ENCODE measurements around the gene MAFG. TPM values are rescaled to one million over a fixed set of nuclear protein-coding genes. Genes with fewer than 3 reads are reported as not detected.

The MAFG gene
- total RNA-seq, 2 donors from 2014 or later: 8.3 to 14.5 TPM

GRCh38 chr17:81898029-81898866, 29.3 kb downstream of the MAFG start:
- intact Hi-C loops (cut with DNase I): no loop called here
- DNase-seq: no peak
- Histone ChIP-seq H3K27ac (no peak overlapping the region), H3K4me3 (no peak overlapping the region), H3K9me3 (no peaks in the 10 kb centered on the region), H3K4me1 (peaks cover 18% of the 10 kb centered on the region), H3K27me3 (no peaks in the 10 kb centered on the region), H3K36me3 (replicated peaks in 1 of 2; ENCODE audit: insufficient read depth in 1 of 2, low read depth in 2 of 2) (peaks cover 4% of the 10 kb centered on the region in 2 donors)
- WGBS, 2 donors: 88 to 93% methylated on average over 18 to 19 of the region's 19 CpGs
- ATAC-seq: no peak
- TF ChIP-seq CTCF (IDR thresholded peaks at IDR 0.05) (no peak), POLR2A (IDR thresholded peaks at IDR 0.05) (no peak)

DNA sequence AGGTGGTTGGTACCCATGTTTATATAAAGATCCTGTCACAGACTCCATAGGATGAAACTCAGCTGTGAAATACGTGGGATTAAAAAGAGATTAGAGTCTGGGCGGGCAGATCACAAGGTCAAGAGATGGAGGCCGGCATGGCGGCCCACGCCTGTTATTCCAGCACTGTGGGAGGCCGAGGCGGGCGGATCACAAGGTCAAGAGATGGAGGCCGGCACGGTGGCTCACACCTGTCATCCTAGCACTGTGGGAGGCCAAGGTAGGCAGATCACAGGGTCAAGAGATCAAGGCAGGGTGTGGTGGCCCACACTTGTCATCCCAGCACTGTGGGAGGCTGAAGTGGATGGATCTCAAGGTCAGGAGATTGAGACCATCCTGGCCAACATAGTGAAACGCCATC, 32.1 kb downstream of the MAFG start:
- no peak overlapping the region for H3K27ac ChIP-seq
- intact Hi-C loops (cut with DNase I): no loop called here
- DNase-seq (no peak), ATAC-seq (no peak)
- peaks cover 4% of the 10 kb centered on the region in 2 donors for H3K36me3 ChIP-seq (replicated peaks in 1 of 2; ENCODE audit: insufficient read depth in 1 of 2, low read depth in 2 of 2)
- no peaks in the 10 kb centered on the region for H3K9me3 ChIP-seq
- 85 to 89% methylated on average over 11 of the region's 11 CpGs for WGBS, 2 donors
- H3K4me3 ChIP-seq: no peak overlapping the region
- no peaks in the 10 kb centered on the region for H3K27me3 ChIP-seq
- peaks cover 16% of the 10 kb centered on the region for H3K4me1 ChIP-seq
- TF ChIP-seq CTCF (IDR thresholded peaks at IDR 0.05): no peak
- TF ChIP-seq POLR2A (IDR thresholded peaks at IDR 0.05): no peak

- H3K4me1 ChIP-seq: peaks cover 26% of the 10 kb centered on the region
- intact Hi-C loops (cut with DNase I): no loop called here
- no peak for TF ChIP-seq POLR2A (IDR thresholded peaks at IDR 0.05)
- no peak for TF ChIP-seq CTCF (IDR thresholded peaks at IDR 0.05)
- 0 to 1% methylated on average over 1 to 40 of the region's 40 CpGs for WGBS, 2 donors
- DNase-seq (no peak), ATAC-seq (no peak)
- no peaks in the 10 kb centered on the region for H3K9me3 ChIP-seq
- peak overlapping the region; percentile 31 to 85 for H3K4me3 ChIP-seq
- no peaks in the 10 kb centered on the region for H3K27me3 ChIP-seq
- peaks cover 6 to 13% of the 10 kb centered on the region in 2 donors for H3K36me3 ChIP-seq (replicated peaks in 1 of 2; ENCODE audit: insufficient read depth in 1 of 2, low read depth in 2 of 2)
- peak overlapping the region; percentile 63 to 96 (median 90) for H3K27ac ChIP-seq
These were observed 36.3 kb downstream of the MAFG start for GRCh38 chr17:81891303-81891552.

- no peak for DNase-seq
- intact Hi-C loops (cut with DNase I): no loop called here
These were observed 36.9 kb downstream of the MAFG start for GRCh38 chr17:81890447-81891302.

More at GRCh38 chr17:81890447-81891302, 36.9 kb downstream of the MAFG start:
- WGBS, 2 donors: 0 to 6% methylated on average over 1 to 69 of the region's 69 CpGs
- Histone ChIP-seq H3K27me3 (no peaks in the 10 kb centered on the region), H3K27ac (peak overlapping the region; percentile 63 to 96 (median 90)), H3K9me3 (no peaks in the 10 kb centered on the region), H3K4me3 (peak overlapping the region; percentile 31 to 85), H3K36me3 (replicated peaks in 1 of 2; ENCODE audit: insufficient read depth in 1 of 2, low read depth in 2 of 2) (peaks cover 6 to 13% of the 10 kb centered on the region in 2 donors), H3K4me1 (peaks cover 26% of the 10 kb centered on the region)
- TF ChIP-seq POLR2A (IDR thresholded peaks at IDR 0.05) (no peak), CTCF (IDR thresholded peaks at IDR 0.05) (no peak)
- peak; percentile 1 for ATAC-seq

Data from body of pancreas (tissue), 4 donors.